T-helper 2 cell treated with Interferon-gamma antibody and Interleukin-4, amounts not matched to agents 100 ng/mL and 5 ng/mL, for 36 hours (primary cell): Measurements from ENCODE around the gene TMPRSS5. TPM values are rescaled to one million over a fixed set of nuclear protein-coding genes. Genes with fewer than 3 reads are reported as not detected.
"Not testable (repeated sequence)": the region's sequence is repeated elsewhere in the genome, so short reads cannot be mapped to it uniquely, and the experiment has no call there.

Experiments used
- intact Hi-C: fragments of 100-400 bp; cut with micrococcal nuclease; formaldehyde crosslinking; loops from one replicate; pipeline ENCODE4 v1.15.1; 2023
- total RNA-seq: library from RNA; stranded (reverse); gene quantifications from 2 replicates; pipeline ENCODE4 v1.2.3, GENCODE V29; 2022

The TMPRSS5 gene
- total RNA-seq = 0.48 and 0.66 TPM in 2 replicates

DNA sequence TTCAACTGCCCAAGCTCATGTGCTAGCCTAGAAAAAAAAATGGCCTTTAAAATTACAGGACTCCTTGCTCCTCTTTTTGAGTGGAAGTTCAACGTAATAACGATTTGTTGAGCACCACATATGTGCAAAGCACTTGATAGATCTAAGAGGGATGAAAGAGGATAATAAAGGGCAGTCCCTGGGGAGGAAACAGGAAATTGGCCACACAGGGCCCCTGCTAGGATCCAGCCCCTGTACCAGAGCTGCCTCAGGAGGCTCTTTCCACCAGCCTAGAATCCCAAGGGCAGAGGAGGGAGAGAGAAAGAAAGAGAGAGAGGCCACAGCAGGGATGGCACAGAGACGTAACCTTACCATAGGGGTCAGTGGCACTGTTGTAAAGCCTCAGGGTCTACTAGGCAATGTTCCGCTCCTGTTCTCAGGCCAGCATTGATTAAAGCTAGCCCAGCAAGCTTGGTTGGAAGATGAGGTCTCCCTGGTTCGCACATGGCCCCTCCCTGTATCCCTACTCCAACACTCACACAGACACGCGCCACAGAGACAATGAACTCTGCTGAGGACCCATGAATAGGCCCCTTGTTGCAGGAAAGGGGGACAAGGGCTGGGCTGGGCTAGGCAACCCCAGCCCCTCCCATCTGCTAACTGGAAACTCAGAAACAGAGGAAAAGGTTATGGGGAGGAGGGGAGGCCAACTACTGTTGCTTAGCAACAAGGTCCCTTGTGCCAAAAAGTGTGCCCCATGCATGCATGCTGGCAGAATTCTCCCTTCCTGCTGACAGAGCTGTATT, at the start of gene TMPRSS5:
TSS of gene TMPRSS5 (minus strand) at position 438 of the 785 bp plus-strand sequence. CDS start at position 354, 84 bp downstream.
- intact Hi-C loops = no loop called here

GRCh38 chr11:113752932-113753331, 46.8 kb upstream of the TMPRSS5 start:
- intact Hi-C loops = no loop called here

DNA sequence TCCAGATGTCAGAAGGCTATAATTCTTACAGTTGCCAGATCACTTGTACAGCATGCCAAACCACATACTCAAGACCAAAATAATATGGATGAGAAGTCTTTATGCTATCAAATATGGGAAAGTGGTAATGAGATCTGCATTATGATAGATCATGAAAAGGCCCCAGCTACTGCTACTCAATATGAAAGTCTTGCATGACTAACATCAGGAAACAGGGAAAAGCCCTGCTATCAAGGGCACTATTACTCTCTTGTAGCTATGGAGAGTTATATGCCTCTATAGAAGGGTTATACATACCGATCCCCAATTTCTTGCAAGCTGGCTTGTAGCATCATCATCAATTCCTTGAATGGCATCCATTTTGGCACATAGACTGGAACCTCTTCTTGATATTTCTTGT, 30.2 kb upstream of the TMPRSS5 start:
- intact Hi-C loops = no loop called here

DNA sequence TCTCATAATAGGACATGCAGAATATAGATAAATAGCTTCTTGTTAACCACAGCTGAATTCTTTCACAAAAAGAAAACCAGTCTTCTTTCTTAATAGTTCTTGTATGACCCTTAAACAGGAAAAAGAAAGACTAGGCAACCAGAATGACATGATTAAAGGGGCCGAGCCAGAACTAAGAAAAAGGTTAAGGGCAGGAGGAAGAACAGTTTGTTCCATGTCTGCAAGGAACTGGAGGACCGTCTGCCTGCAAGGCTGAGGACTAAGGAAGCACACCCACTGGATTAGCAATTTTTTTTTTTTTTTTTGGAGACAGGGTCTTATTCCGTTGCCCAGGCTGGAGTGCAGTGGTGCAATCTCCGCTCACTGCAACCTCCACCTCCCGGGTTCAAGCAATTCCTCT, 26.0 kb upstream of the TMPRSS5 start:
- intact Hi-C loops = loop anchor here (5.0 kb wide), 1 partner anchor 425 kb away; no protein-coding TSS in a partner anchor

GRCh38 chr11:113730887-113731726, 25.0 kb upstream of the TMPRSS5 start:
- intact Hi-C loops = loop anchor here (5.0 kb wide), 1 partner anchor 424 kb away; no protein-coding TSS in a partner anchor

GRCh38 chr11:113729456-113729855, 23.3 kb upstream of the TMPRSS5 start:
- intact Hi-C loops = no loop called here

- intact Hi-C loops = no loop called here
Observed at GRCh38 chr11:113728814-113729213, 22.7 kb upstream of the TMPRSS5 start.

- intact Hi-C loops = no loop called here
Observed at GRCh38 chr11:113725913-113726312, 19.8 kb upstream of the TMPRSS5 start.

GRCh38 chr11:113725407-113725806, 19.3 kb upstream of the TMPRSS5 start:
- intact Hi-C loops = no loop called here

- intact Hi-C loops = no loop called here
Observed at GRCh38 chr11:113724778-113725177, 18.7 kb upstream of the TMPRSS5 start.

DNA sequence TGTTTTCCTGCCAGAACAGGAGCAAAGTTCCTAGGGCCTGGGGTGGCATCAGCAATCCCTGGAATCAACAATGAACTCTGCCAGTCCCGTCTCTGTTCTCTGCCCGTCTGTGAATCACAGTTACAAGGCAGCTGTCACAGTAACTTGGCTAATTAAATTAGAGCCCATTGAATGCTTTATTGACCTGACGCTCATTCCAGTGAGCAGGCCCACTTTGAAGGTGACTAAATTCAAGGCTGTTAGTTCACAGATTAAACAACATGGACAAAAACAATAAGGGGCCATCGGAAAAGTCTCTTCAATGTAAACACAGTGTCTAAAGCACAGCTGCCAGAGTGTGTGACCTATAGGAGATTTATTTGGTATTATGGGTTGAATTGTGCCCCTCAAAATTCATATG, 17.7 kb upstream of the TMPRSS5 start:
- intact Hi-C loops = no loop called here

DNA sequence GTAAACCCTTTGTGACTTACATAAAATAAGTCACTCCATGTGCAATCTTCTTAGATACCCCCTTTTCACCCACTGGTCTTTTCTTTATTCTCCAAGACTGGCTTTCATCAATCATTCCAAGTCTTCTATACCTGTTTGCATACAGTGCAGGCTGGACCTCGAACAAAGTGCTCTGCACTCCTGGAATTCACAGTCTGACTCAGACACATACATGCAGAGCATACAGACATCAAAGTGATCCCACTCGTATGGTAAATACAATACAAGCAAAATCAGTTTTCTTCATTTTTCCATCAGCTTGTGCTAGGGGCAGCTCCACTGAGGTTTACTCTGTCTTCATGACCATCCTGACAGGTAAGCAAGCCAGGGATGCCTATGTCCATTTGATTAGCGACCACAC, 16.8 kb upstream of the TMPRSS5 start:
- intact Hi-C loops = no loop called here

GRCh38 chr11:113722221-113722620, 16.1 kb upstream of the TMPRSS5 start:
- intact Hi-C loops = no loop called here

GRCh38 chr11:113721462-113722066, 15.5 kb upstream of the TMPRSS5 start:
- intact Hi-C loops = no loop called here

DNA sequence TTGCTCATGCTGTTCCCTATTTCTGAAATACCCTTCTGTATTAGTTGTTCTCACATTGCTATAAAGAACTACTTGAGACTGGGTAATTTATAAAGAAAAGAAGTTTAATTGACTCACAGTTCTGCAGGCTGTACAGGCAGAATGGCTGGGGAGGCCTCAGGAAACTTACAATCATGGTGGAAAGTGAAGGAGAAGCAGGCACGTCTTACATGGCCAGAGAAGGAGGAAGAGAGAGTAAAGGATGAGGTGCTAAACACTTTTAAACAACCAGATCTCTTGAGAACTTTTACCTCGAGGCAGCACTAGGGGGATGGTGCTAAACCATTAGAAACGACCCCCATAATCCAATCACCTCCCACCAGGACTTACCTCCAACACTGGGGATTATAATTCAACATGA, 14.4 kb upstream of the TMPRSS5 start:
- intact Hi-C loops = not testable (repeated sequence)

- intact Hi-C loops = no loop called here
Observed at GRCh38 chr11:113715882-113716625, 9.9 kb upstream of the TMPRSS5 start.

DNA sequence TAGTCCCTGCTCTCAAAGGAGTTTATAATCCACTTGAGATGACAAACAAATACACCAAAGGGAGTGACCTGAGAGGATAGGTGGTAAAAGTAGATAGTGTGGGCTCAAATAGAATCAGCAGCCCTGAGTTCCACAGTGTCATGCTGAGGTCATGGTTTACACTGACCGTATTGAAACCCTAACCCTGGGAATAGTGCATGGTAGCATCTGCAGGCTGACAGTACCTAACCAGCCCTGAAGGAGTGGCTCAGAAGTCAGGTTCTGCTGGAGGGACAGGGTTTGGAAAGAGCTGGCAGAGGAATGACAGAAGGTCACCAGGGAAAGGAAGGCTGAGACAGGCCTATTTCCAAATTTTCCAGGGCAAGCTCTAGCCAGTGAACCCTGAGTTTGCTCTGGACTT, 9.2 kb upstream of the TMPRSS5 start:
- intact Hi-C loops = no loop called here

GRCh38 chr11:113710989-113711388, 4.9 kb upstream of the TMPRSS5 start:
- intact Hi-C loops = no loop called here

GRCh38 chr11:113703551-113703950, 2.6 kb downstream of the TMPRSS5 start:
- intact Hi-C loops = not testable (repeated sequence)

GRCh38 chr11:113701491-113701890, 4.6 kb downstream of the TMPRSS5 start:
- intact Hi-C loops = no loop called here

GRCh38 chr11:113698515-113698914, 7.6 kb downstream of the TMPRSS5 start:
- intact Hi-C loops = no loop called here
